GM12891 (cell line): ENCODE data around the gene ZNF182.
"Not testable (repeated sequence)": the region's sequence is repeated elsewhere in the genome, so short reads cannot be mapped to it uniquely, and the experiment has no call there.

Source experiments
- POLR2AphosphoS5 ChIP-seq: IDR thresholded peaks from 2 replicates; pipeline ENCODE4 v1.6.1; 2011; ENCODE audit warnings: low read depth, low read length, control low read depth
- SPI1 ChIP-seq: IDR thresholded peaks from 2 replicates; pipeline ENCODE4 v1.6.1; 2011; ENCODE audit warnings: low read depth, low read length, control low read depth

DNA sequence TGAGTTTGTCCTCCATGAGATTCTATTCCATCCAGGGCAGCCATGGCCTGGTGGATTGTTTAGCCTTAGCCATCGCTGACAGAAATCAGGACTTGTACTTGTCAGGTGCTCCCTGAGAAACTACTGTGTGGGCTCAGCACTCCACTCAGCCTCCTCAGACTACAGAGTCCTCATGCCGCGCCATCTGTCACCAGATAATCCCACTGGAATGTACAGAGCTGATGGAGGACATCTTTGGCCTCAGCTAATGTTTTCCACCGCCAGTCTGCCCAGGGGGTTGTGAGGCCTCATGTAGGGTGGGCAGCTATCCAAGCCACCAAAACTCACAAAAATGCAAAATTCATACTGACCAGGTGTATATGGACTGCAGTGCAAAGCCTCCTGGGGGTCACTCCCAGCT is 45.6 kb downstream of the ZNF182 start:
- not testable (repeated sequence) for TF ChIP-seq POLR2AphosphoS5, SPI1
